ENCODE results near the gene CASK.

CASK gene

GRCh38 chrX:41923211-41923977, at the start of gene CASK:
CASK (minus strand) TSS chrX:41923554; CDS start chrX:41922988, 566 bp downstream.
- DNase-seq: peak; percentile 92
- Histone ChIP-seq H3K4me3 (ENCODE audit: low read depth, low read length) (peak within 1 kb of the TSS; percentile 60), H3K27ac (peak within 1 kb of the TSS; percentile 88), H3K27me3 (ENCODE audit: insufficient read depth, low read depth, severe bottlenecking) (peaks cover 11% of the 10 kb centered on the region), H3K36me3 (no peaks in the 10 kb centered on the region), H3K9me3 (ENCODE audit: severe bottlenecking) (no peaks in the 10 kb centered on the region)
- TF ChIP-seq CTCF (IDR thresholded peaks at IDR 0.05; ENCODE audit: low read depth, low read length): no peak

- DNase-seq: no peak
- peaks cover 2% of the 10 kb centered on the region for H3K27me3 ChIP-seq (ENCODE audit: insufficient read depth, low read depth, severe bottlenecking)
Measured at GRCh38 chrX:41971346-41971745, 48.0 kb upstream of the CASK start.

GRCh38 chrX:41970419-41970818, 47.1 kb upstream of the CASK start:
- no peak overlapping the region for H3K27ac ChIP-seq
- TF ChIP-seq CTCF (IDR thresholded peaks at IDR 0.05; ENCODE audit: low read depth, low read length): no peak
- no peak for DNase-seq
- H3K27me3 ChIP-seq (ENCODE audit: insufficient read depth, low read depth, severe bottlenecking): peaks cover 3% of the 10 kb centered on the region
- H3K9me3 ChIP-seq (ENCODE audit: severe bottlenecking): no peaks in the 10 kb centered on the region
- no peak overlapping the region for H3K4me3 ChIP-seq (ENCODE audit: low read depth, low read length)
- H3K36me3 ChIP-seq: no peaks in the 10 kb centered on the region

More at GRCh38 chrX:41971346-41971745, 48.0 kb upstream of the CASK start:
- no peaks in the 10 kb centered on the region for H3K9me3 ChIP-seq (ENCODE audit: severe bottlenecking)
- H3K4me3 ChIP-seq (ENCODE audit: low read depth, low read length): no peak overlapping the region
- TF ChIP-seq CTCF (IDR thresholded peaks at IDR 0.05; ENCODE audit: low read depth, low read length): no peak
- H3K27ac ChIP-seq: no peak overlapping the region
- H3K36me3 ChIP-seq: no peaks in the 10 kb centered on the region

GRCh38 chrX:41963348-41963747, 40.0 kb upstream of the CASK start:
- Histone ChIP-seq H3K9me3 (ENCODE audit: severe bottlenecking) (no peaks in the 10 kb centered on the region), H3K36me3 (no peaks in the 10 kb centered on the region), H3K4me3 (ENCODE audit: low read depth, low read length) (no peak overlapping the region), H3K27me3 (ENCODE audit: insufficient read depth, low read depth, severe bottlenecking) (peaks cover 3% of the 10 kb centered on the region), H3K27ac (no peak overlapping the region)
- TF ChIP-seq CTCF (IDR thresholded peaks at IDR 0.05; ENCODE audit: low read depth, low read length): no peak
- no peak for DNase-seq

- Histone ChIP-seq H3K36me3 (no peaks in the 10 kb centered on the region), H3K9me3 (ENCODE audit: severe bottlenecking) (no peaks in the 10 kb centered on the region), H3K4me3 (ENCODE audit: low read depth, low read length) (no peak overlapping the region), H3K27ac (no peak overlapping the region), H3K27me3 (ENCODE audit: insufficient read depth, low read depth, severe bottlenecking) (no peaks in the 10 kb centered on the region)
- TF ChIP-seq CTCF (IDR thresholded peaks at IDR 0.05; ENCODE audit: low read depth, low read length): no peak
- DNase-seq: peak; percentile 33
Measured at GRCh38 chrX:41960142-41960541, 36.8 kb upstream of the CASK start.

- H3K4me3 ChIP-seq (ENCODE audit: low read depth, low read length): no peak overlapping the region
- no peaks in the 10 kb centered on the region for H3K27me3 ChIP-seq (ENCODE audit: insufficient read depth, low read depth, severe bottlenecking)
- H3K27ac ChIP-seq: no peak overlapping the region
- no peak for TF ChIP-seq CTCF (IDR thresholded peaks at IDR 0.05; ENCODE audit: low read depth, low read length)
- H3K9me3 ChIP-seq (ENCODE audit: severe bottlenecking): no peaks in the 10 kb centered on the region
- no peaks in the 10 kb centered on the region for H3K36me3 ChIP-seq
- DNase-seq: no peak
Measured at GRCh38 chrX:41958861-41959260, 35.5 kb upstream of the CASK start.
